ENCODE measurements around the gene ZNF69. TPM values are rescaled to one million over a fixed set of nuclear protein-coding genes. Genes with fewer than 3 reads are reported as not detected.
"Not testable (repeated sequence)": the region's sequence is repeated elsewhere in the genome, so short reads cannot be mapped to it uniquely, and the experiment has no call there.

Gene ZNF69
- total RNA-seq: 2.1 and 2.3 TPM in 2 replicates

GRCh38 chr19:11887611-11888531 lies at the start of gene ZNF69:
TSS of gene ZNF69 (plus strand) at chr19:11887782. CDS start at chr19:11887924, 142 bp downstream.
- TF ChIP-seq CTCF (IDR thresholded peaks at IDR 0.05): no peak
- intact Hi-C loops (cut with micrococcal nuclease): loop anchor here (1.0 kb wide), 1 partner anchor 36 kb away; no protein-coding TSS in a partner anchor
- Mint-ChIP-seq H3K9me3 (peaks cover 3% of the 10 kb centered on the region), H3K36me3 (ENCODE audit: low read depth) (no peaks in the 10 kb centered on the region), H3K27me3 (no peaks in the 10 kb centered on the region), H3K4me1 (peaks cover 20% of the 10 kb centered on the region), H3K27ac (no peak within 1 kb of the TSS), H3K4me3 (peak within 1 kb of the TSS; percentile 89)
- peak; percentile 61 for DNase-seq
- ChIA-PET POLR2A (interaction anchor here (1.0 to 1.1 kb wide), 2 partner anchors 36 to 101 kb away, joined by 3 read pairs; no protein-coding TSS in a partner anchor), CTCF (interaction anchor here (1.2 kb wide), 1 partner anchor 36 kb away, joined by 3 read pairs; no protein-coding TSS in a partner anchor)
- peak; percentile 88 for ATAC-seq (ENCODE audit: low read depth)

- ATAC-seq (ENCODE audit: low read depth) (no peak), DNase-seq (no peak)
- ChIA-PET POLR2A (no interaction called here), CTCF (no interaction called here)
- Mint-ChIP-seq H3K9me3 (no peaks in the 10 kb centered on the region), H3K27ac (no peak overlapping the region), H3K36me3 (ENCODE audit: low read depth) (no peaks in the 10 kb centered on the region), H3K4me1 (peaks cover 10% of the 10 kb centered on the region), H3K4me3 (no peak overlapping the region), H3K27me3 (no peaks in the 10 kb centered on the region)
- TF ChIP-seq CTCF (IDR thresholded peaks at IDR 0.05): no peak
- intact Hi-C loops (cut with micrococcal nuclease): no loop called here
These were observed 43.9 kb upstream of the ZNF69 start for GRCh38 chr19:11843722-11844121.

- POLR2A ChIA-PET: interaction anchor here (0.5 kb wide), 1 partner anchor 326 kb away, joined by 3 read pairs; no protein-coding TSS in a partner anchor
- H3K36me3 Mint-ChIP-seq (ENCODE audit: low read depth): peaks cover 11% of the 10 kb centered on the region
- CTCF ChIA-PET; H3K27ac Mint-ChIP-seq; DNase-seq; H3K9me3 Mint-ChIP-seq; ATAC-seq (ENCODE audit: low read depth); H3K27me3 Mint-ChIP-seq; H3K4me3 Mint-ChIP-seq: not testable (repeated sequence)
- intact Hi-C loops (cut with micrococcal nuclease): loop anchor here (1.0 to 2.0 kb wide), 5 partner anchors 33 to 594 kb away; partner anchors contain the start of genes ZNF440, ZNF443, ZNF491 and ZNF627
- H3K4me1 Mint-ChIP-seq: peaks cover 36% of the 10 kb centered on the region
These were observed 40.0 kb upstream of the ZNF69 start for GRCh38 chr19:11847615-11848014.

DNA sequence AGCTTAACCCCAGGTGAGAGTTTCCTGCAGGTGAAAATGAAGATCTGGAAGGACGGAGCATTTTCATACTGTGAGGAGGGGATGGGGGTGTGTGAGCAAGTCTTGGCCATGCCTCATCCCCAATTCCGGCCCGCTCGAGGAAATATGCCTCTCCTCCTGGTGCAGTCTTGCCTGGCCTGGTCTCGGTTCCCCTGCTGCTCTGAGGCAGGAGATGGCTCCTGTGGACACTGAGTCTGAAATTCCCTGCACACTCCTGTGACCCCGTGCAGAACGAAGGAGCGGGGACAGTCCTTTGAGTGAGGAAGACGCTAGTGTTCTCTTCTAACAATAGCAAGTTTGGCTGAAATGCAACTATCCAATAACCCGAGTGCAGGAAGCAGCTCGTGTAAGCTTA lies 39.4 kb upstream of the ZNF69 start:
- DNase-seq: no peak
- Mint-ChIP-seq H3K9me3 (no peaks in the 10 kb centered on the region), H3K27me3 (no peaks in the 10 kb centered on the region), H3K27ac (peak overlapping the region; percentile 92), H3K4me3 (peak overlapping the region; percentile 94), H3K36me3 (ENCODE audit: low read depth) (peaks cover 14% of the 10 kb centered on the region), H3K4me1 (peaks cover 36% of the 10 kb centered on the region)
- peak; percentile 3 for ATAC-seq (ENCODE audit: low read depth)
- intact Hi-C loops (cut with micrococcal nuclease): loop anchor here (1.0 to 2.0 kb wide), 5 partner anchors 34 to 593 kb away; partner anchors contain the start of genes ZNF440, ZNF443, ZNF491 and ZNF627
- ChIA-PET POLR2A (interaction anchor here (0.5 to 1.6 kb wide), 4 partner anchors 10 to 294 kb away, joined by 3 to 7 read pairs (median 4); partner anchors contain the start of genes ZNF441 and ZNF491), CTCF (interaction anchor here (0.6 kb wide), 1 partner anchor 279 kb away, joined by 4 read pairs; no protein-coding TSS in a partner anchor)
- no peak for TF ChIP-seq CTCF (IDR thresholded peaks at IDR 0.05)

- H3K27ac Mint-ChIP-seq: peak within 1 kb of the TSS; percentile 92
- no peaks in the 10 kb centered on the region for H3K9me3 Mint-ChIP-seq
- CTCF ChIA-PET: interaction anchor here (0.6 kb wide), 1 partner anchor 278 kb away, joined by 4 read pairs; no protein-coding TSS in a partner anchor
- H3K4me3 Mint-ChIP-seq: peak within 1 kb of the TSS; percentile 94
- peaks cover 17% of the 10 kb centered on the region for H3K36me3 Mint-ChIP-seq (ENCODE audit: low read depth)
- no peaks in the 10 kb centered on the region for H3K27me3 Mint-ChIP-seq
- POLR2A ChIA-PET: interaction anchor here (0.5 to 1.6 kb wide), 7 partner anchors 11 to 796 kb away, joined by 3 to 7 read pairs (median 3); partner anchors contain the start of genes ZNF136, ZNF441 and ZNF491
- peaks cover 36% of the 10 kb centered on the region for H3K4me1 Mint-ChIP-seq
- DNase-seq: peak; percentile 87
- intact Hi-C loops (cut with micrococcal nuclease): loop anchor here (1.0 to 2.0 kb wide), 6 partner anchors 35 to 592 kb away; partner anchors contain the start of genes ZNF440, ZNF443, ZNF491 and ZNF627
- TF ChIP-seq CTCF (IDR thresholded peaks at IDR 0.05): no peak
- ATAC-seq (ENCODE audit: low read depth): peak; percentile 99
These were observed 38.8 kb upstream of the ZNF69 start, which contains the start of gene ZNF439 for GRCh38 chr19:11848594-11849469. TSS of gene ZNF439 (plus strand) at chr19:11848726. CDS start at chr19:11848868, 142 bp downstream.

GRCh38 chr19:11850289-11850688 lies 37.3 kb upstream of the ZNF69 start:
- H3K36me3 Mint-ChIP-seq (ENCODE audit: low read depth): peaks cover 26% of the 10 kb centered on the region
- H3K9me3 Mint-ChIP-seq; ATAC-seq (ENCODE audit: low read depth); H3K27ac Mint-ChIP-seq; DNase-seq; intact Hi-C loops (cut with micrococcal nuclease); H3K4me3 Mint-ChIP-seq; CTCF ChIA-PET; H3K27me3 Mint-ChIP-seq; POLR2A ChIA-PET: not testable (repeated sequence)
- H3K4me1 Mint-ChIP-seq: peaks cover 36% of the 10 kb centered on the region

Measured in activated B cell treated with CpG ODN at 0.5 μM for 24 hours (primary cell).